GM13976 (cell line): ENCODE measurements around the gene TMEM130.
"Not testable (repeated sequence)": the region's sequence is repeated elsewhere in the genome, so short reads cannot be mapped to it uniquely, and the experiment has no call there.

ENCODE experiments used
- DNase-seq: peaks from one replicate; pipeline ENCODE4 v3.0.0; 2012; ENCODE audit warnings: low spot score
- CTCF ChIP-seq: IDR thresholded peaks from 2 replicates; pipeline ENCODE4 v1.5.1; 2012; ENCODE audit warnings: borderline replicate concordance, mild to moderate bottlenecking; ENCODE audit not compliant: insufficient read depth; ENCODE audit errors: extremely low read depth, missing control alignments, control extremely low read depth
- in situ Hi-C: fragments of 300-500 bp; cut with MboI; formaldehyde crosslinking; loops from one replicate; pipeline ENCODE4 v1.12.0; 2022; ENCODE audit warnings: low sequenced_read_pairs, mixed read lengths, inconsistent platforms; ENCODE audit not compliant: unreplicated experiment

The TMEM130 gene

GRCh38 chr7:98855610-98856422 lies 14.0 kb downstream of the TMEM130 start:
- DNase-seq: no peak
- in situ Hi-C loops: no loop called here
- TF ChIP-seq CTCF: no peak

GRCh38 chr7:98852826-98853225 lies 17.0 kb downstream of the TMEM130 start:
- in situ Hi-C loops: no loop called here
- DNase-seq: no peak
- no peak for TF ChIP-seq CTCF

GRCh38 chr7:98848918-98849317 lies 20.9 kb downstream of the TMEM130 start:
- DNase-seq: no peak
- no peak for TF ChIP-seq CTCF
- in situ Hi-C loops: no loop called here

GRCh38 chr7:98842552-98842951 lies 27.3 kb downstream of the TMEM130 start:
- in situ Hi-C loops: loop anchor here (5.0 kb wide), 1 partner anchor 410 kb away; no protein-coding TSS in a partner anchor
- not testable (repeated sequence) for DNase-seq

GRCh38 chr7:98841179-98841997 lies 28.4 kb downstream of the TMEM130 start:
- peak; percentile 81 for DNase-seq
- peak; percentile 97 for TF ChIP-seq CTCF
- in situ Hi-C loops: loop anchor here (5.0 kb wide), 1 partner anchor 409 kb away; no protein-coding TSS in a partner anchor

GRCh38 chr7:98840722-98841121 lies 29.1 kb downstream of the TMEM130 start:
- in situ Hi-C loops: loop anchor here (5.0 kb wide), 1 partner anchor 408 kb away; no protein-coding TSS in a partner anchor
- no peak for DNase-seq
- no peak for TF ChIP-seq CTCF

GRCh38 chr7:98840096-98840495 lies 29.7 kb downstream of the TMEM130 start:
- TF ChIP-seq CTCF: no peak
- in situ Hi-C loops: loop anchor here (5.0 kb wide), 1 partner anchor 408 kb away; no protein-coding TSS in a partner anchor
- no peak for DNase-seq
